ENCODE measurements around the gene DUOXA1. TPM values are rescaled to one million over a fixed set of nuclear protein-coding genes. Genes with fewer than 3 reads are reported as not detected.

The DUOXA1 gene
- total RNA-seq, 1 experiment from 2014 or later: 0.09 TPM

GRCh38 chr15:45155739-45156138 is 26.1 kb upstream of the DUOXA1 start:
- H3K9me3 Mint-ChIP-seq: no peaks in the 10 kb centered on the region
- H3K4me3 Mint-ChIP-seq: no peak overlapping the region
- H3K27me3 Mint-ChIP-seq (ENCODE audit: low read depth): peaks cover 17% of the 10 kb centered on the region

GRCh38 chr15:45151998-45152828 is 22.5 kb upstream of the DUOXA1 start:
- H3K36me3 Mint-ChIP-seq: no peaks in the 10 kb centered on the region
- ATAC-seq (no peak), DNase-seq (ENCODE audit: low spot score) (no peak)
- ChIA-PET CTCF (interaction anchor here (0.7 kb wide), 1 partner anchor 37 kb away, joined by 4 read pairs; no protein-coding TSS in a partner anchor), POLR2A (no interaction called here)
- H3K27ac Mint-ChIP-seq: no peak overlapping the region
- H3K4me1 Mint-ChIP-seq: peaks cover 3% of the 10 kb centered on the region; the same call in 1 of the 2 replicates
- no peak overlapping the region for H3K4me3 Mint-ChIP-seq
- H3K9me3 Mint-ChIP-seq: no peaks in the 10 kb centered on the region
- H3K27me3 Mint-ChIP-seq (ENCODE audit: low read depth): peaks cover 3% of the 10 kb centered on the region
- no peak for TF ChIP-seq JUN (CRISPR knock-in tag; IDR thresholded peaks at IDR 0.05)
- TF ChIP-seq JAZF1 (CRISPR knock-in tag; IDR thresholded peaks at IDR 0.05): no peak
- TF ChIP-seq RELA (CRISPR knock-in tag; IDR thresholded peaks at IDR 0.05; ENCODE audit: borderline replicate concordance): no peak
- TF ChIP-seq ZNF317 (CRISPR knock-in tag; IDR thresholded peaks at IDR 0.05; ENCODE audit: borderline replicate concordance, low read depth): no peak
- no peak for TF ChIP-seq GABPB1 (CRISPR knock-in tag; IDR thresholded peaks at IDR 0.05)
- no peak for TF ChIP-seq CDX4 (CRISPR knock-in tag; IDR thresholded peaks at IDR 0.05; ENCODE audit: borderline replicate concordance)
- no peak for TF ChIP-seq IRF2 (CRISPR knock-in tag; IDR thresholded peaks at IDR 0.05; ENCODE audit: borderline replicate concordance, low read depth)
- no peak for TF ChIP-seq PREB (CRISPR knock-in tag; IDR thresholded peaks at IDR 0.05; ENCODE audit: borderline replicate concordance)
- TF ChIP-seq ZNF532 (CRISPR knock-in tag; IDR thresholded peaks at IDR 0.05; ENCODE audit: borderline replicate concordance): no peak

More at GRCh38 chr15:45155739-45156138, 26.1 kb upstream of the DUOXA1 start:
- Mint-ChIP-seq H3K4me1 (0 out of 2 replicates have a peak, but pooled peaks cover 3% of the 10 kb centered on the region), H3K27ac (no peak overlapping the region), H3K36me3 (no peaks in the 10 kb centered on the region)
- POLR2A ChIA-PET: no interaction called here
- ATAC-seq (no peak), DNase-seq (ENCODE audit: low spot score) (no peak)
- CTCF ChIA-PET: interaction anchor here (1.1 kb wide), 2 partner anchors 15 to 29 kb away, joined by 3 read pairs; no protein-coding TSS in a partner anchor
- no peak for TF ChIP-seq EMX1 (CRISPR knock-in tag; IDR thresholded peaks at IDR 0.05)
- no peak for TF ChIP-seq ATF3 (CRISPR knock-in tag; conservative IDR thresholded peaks at IDR 0.05)
- no peak for TF ChIP-seq ZNF416 (CRISPR knock-in tag; IDR thresholded peaks at IDR 0.05)
- TF ChIP-seq OVOL2 (CRISPR knock-in tag; IDR thresholded peaks at IDR 0.05; ENCODE audit: borderline replicate concordance): no peak
- TF ChIP-seq FOXP4 (CRISPR knock-in tag; IDR thresholded peaks at IDR 0.05): no peak
- no peak for TF ChIP-seq NFATC4 (CRISPR knock-in tag; IDR thresholded peaks at IDR 0.05)
- TF ChIP-seq CTCF (IDR thresholded peaks at IDR 0.05): no peak
- no peak for TF ChIP-seq ZNF138 (CRISPR knock-in tag; conservative IDR thresholded peaks at IDR 0.05)
- no peak for TF ChIP-seq ZNF121 (CRISPR knock-in tag; IDR thresholded peaks at IDR 0.05)
- TF ChIP-seq ZNF396 (CRISPR knock-in tag; IDR thresholded peaks at IDR 0.05; ENCODE audit: borderline replicate concordance): no peak
- TF ChIP-seq ETV6 (CRISPR knock-in tag; IDR thresholded peaks at IDR 0.05): no peak
- no peak for TF ChIP-seq MLX (CRISPR knock-in tag; IDR thresholded peaks at IDR 0.05)
